HG03442 (cell line): ENCODE measurements around the gene CDKN2B-AS1.
"Not testable (repeated sequence)": the region's sequence is repeated elsewhere in the genome, so short reads cannot be mapped to it uniquely, and the experiment has no call there.

Experiments used
- ATAC-seq: cut with Tn5 transposase; IDR thresholded peaks from one replicate; pipeline ENCODE4 v1.9.1; 2021; ENCODE audit warnings: mild to moderate bottlenecking, moderate library complexity; ENCODE audit not compliant: unreplicated experiment

CDKN2B-AS1 gene

GRCh38 chr9:21994556-21995005 is at the start of gene CDKN2B-AS1:
Gene CDKN2B-AS1, plus strand, starts transcription at chr9:21994791.
- ATAC-seq = peak; percentile 34

GRCh38 chr9:21945606-21946005 is 49.0 kb upstream of the CDKN2B-AS1 start:
- no peak for ATAC-seq

- no peak for ATAC-seq
Observed at GRCh38 chr9:21958833-21959232, 35.8 kb upstream of the CDKN2B-AS1 start.

GRCh38 chr9:21959268-21959667 is 35.3 kb upstream of the CDKN2B-AS1 start:
- not testable (repeated sequence) for ATAC-seq

- ATAC-seq = no peak
Observed at GRCh38 chr9:21961569-21961968, 33.0 kb upstream of the CDKN2B-AS1 start.

- ATAC-seq = peak; percentile 60
Observed at GRCh38 chr9:21964925-21965385, 29.6 kb upstream of the CDKN2B-AS1 start.

GRCh38 chr9:21965401-21965951 is 29.1 kb upstream of the CDKN2B-AS1 start:
- ATAC-seq = peak; percentile 87

GRCh38 chr9:21966140-21966851 is 28.3 kb upstream of the CDKN2B-AS1 start:
- no peak for ATAC-seq

GRCh38 chr9:21967169-21967568 is 27.4 kb upstream of the CDKN2B-AS1 start:
- ATAC-seq = no peak

GRCh38 chr9:21967702-21968101 is 26.9 kb upstream of the CDKN2B-AS1 start:
- no peak for ATAC-seq

GRCh38 chr9:21968331-21969010 is 26.1 kb upstream of the CDKN2B-AS1 start:
- ATAC-seq = no peak

- ATAC-seq = no peak
Observed at GRCh38 chr9:21969011-21969940, 25.3 kb upstream of the CDKN2B-AS1 start.

GRCh38 chr9:21969951-21970799 is 24.4 kb upstream of the CDKN2B-AS1 start:
- no peak for ATAC-seq

- ATAC-seq = no peak
Observed at GRCh38 chr9:21970800-21971640, 23.6 kb upstream of the CDKN2B-AS1 start.

GRCh38 chr9:21972361-21972760 is 22.2 kb upstream of the CDKN2B-AS1 start:
- ATAC-seq = no peak

GRCh38 chr9:21974343-21974721 is 20.3 kb upstream of the CDKN2B-AS1 start:
- no peak for ATAC-seq

- ATAC-seq = peak; percentile 67
Observed at GRCh38 chr9:21974722-21975409, 19.7 kb upstream of the CDKN2B-AS1 start.

GRCh38 chr9:21976334-21976875 is 18.2 kb upstream of the CDKN2B-AS1 start:
- ATAC-seq = no peak
